ENCODE results near the gene TENM3. TPM values are rescaled to one million over a fixed set of nuclear protein-coding genes. Genes with fewer than 3 reads are reported as not detected.
A peak's percentile ranks its signal among the peaks of the same experiment; 100 is the strongest.

Gene TENM3
- total RNA-seq, 1 experiment from 2014 or later: 108 TPM

GRCh38 chr4:182620111-182620980, 377.1 kb downstream of the TENM3 start:
- no peak for DNase-seq (ENCODE audit: low spot score)

- DNase-seq (ENCODE audit: low spot score): no peak
Measured at GRCh38 chr4:182624281-182624680, 381.1 kb downstream of the TENM3 start.

DNA sequence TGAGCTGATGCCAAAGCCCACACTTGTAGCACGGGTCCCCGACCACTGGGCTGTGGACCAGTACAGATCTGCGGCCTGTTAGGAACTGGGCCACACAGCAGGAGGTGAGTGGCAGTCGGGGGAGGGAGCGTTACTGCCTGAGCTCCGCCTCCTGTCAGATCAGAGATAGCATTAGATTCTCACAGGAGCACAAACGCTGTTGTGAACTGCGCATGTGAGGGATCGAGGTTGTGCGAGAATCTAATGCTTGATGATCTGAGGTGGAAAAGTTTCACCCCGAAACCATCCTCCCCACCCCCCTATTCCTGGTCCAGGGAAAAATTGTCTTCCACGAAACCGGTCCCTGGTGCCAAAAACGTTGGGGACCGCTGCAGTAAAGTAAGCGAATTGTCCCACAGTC, 382.0 kb downstream of the TENM3 start:
- no peak for DNase-seq (ENCODE audit: low spot score)

GRCh38 chr4:182627996-182628395, 384.8 kb downstream of the TENM3 start:
- no peak for DNase-seq (ENCODE audit: low spot score)

DNA sequence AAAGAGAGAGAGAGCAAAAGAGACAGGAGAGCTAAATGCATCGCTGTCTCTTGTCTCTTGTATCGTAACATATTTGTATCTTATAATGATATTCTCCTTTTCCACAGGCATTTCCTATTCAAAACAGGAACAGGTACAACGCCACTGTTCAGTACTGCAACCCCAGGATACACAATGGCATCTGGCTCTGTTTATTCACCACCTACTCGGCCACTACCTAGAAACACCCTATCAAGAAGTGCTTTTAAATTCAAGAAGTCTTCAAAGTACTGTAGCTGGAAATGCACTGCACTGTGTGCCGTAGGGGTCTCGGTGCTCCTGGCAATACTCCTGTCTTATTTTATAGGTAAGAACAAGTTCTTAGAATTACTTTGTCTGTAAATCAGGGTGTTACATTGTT, 385.3 kb downstream of the TENM3 start:
- no peak for DNase-seq (ENCODE audit: low spot score)

GRCh38 chr4:182629096-182629495, 385.9 kb downstream of the TENM3 start:
- DNase-seq (ENCODE audit: low spot score): no peak

GRCh38 chr4:182640491-182640890, 397.3 kb downstream of the TENM3 start:
- no peak for DNase-seq (ENCODE audit: low spot score)

GRCh38 chr4:182640932-182641331, 397.7 kb downstream of the TENM3 start:
- DNase-seq (ENCODE audit: low spot score): no peak

DNA sequence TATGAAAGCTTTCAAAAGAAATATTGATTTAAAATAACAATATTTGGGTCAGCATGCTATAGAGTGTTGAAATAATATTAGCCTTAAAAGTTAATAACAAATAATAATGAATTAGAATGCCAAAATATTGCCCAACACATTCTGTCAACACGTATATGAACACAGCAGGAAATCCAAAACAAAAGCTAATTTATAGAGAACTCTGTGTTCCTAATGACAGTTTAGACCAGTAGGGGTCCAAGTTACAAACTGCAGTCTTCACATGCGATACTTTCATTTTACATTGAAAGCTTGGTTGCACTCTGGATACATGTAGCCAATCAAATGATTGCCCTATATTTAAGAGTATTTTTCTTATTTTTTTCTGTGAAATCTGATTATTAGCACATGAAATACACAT, 399.6 kb downstream of the TENM3 start:
- peak; percentile 10 for DNase-seq (ENCODE audit: low spot score)

- DNase-seq (ENCODE audit: low spot score): peak; percentile 16
Measured at GRCh38 chr4:182643801-182644682, 400.8 kb downstream of the TENM3 start.

- DNase-seq (ENCODE audit: low spot score): no peak
Measured at GRCh38 chr4:182644683-182645050, 401.5 kb downstream of the TENM3 start.

DNA sequence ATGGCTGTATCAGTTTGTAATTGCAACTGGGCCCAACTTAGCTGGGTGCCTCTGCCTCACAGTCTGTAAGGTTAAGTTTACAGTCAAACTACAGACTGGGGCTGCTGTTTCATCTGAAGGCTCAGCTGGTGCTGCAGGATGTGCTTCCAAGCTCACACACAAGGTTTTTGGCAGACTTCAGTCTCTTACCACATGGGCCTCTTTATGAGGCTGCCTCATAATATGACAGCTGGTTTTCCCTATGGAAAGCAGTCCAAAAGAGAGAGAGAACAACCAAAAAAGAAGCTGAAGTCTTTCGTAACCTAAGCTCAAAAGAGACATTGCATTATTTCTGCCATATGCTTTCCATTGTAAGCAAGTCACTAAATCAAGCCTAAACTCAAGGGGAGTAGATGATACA, 402.3 kb downstream of the TENM3 start:
- DNase-seq (ENCODE audit: low spot score): no peak

- DNase-seq (ENCODE audit: low spot score): no peak
Measured at GRCh38 chr4:182647646-182648300, 404.6 kb downstream of the TENM3 start.

GRCh38 chr4:182648766-182649165, 405.6 kb downstream of the TENM3 start:
- no peak for DNase-seq (ENCODE audit: low spot score)

DNA sequence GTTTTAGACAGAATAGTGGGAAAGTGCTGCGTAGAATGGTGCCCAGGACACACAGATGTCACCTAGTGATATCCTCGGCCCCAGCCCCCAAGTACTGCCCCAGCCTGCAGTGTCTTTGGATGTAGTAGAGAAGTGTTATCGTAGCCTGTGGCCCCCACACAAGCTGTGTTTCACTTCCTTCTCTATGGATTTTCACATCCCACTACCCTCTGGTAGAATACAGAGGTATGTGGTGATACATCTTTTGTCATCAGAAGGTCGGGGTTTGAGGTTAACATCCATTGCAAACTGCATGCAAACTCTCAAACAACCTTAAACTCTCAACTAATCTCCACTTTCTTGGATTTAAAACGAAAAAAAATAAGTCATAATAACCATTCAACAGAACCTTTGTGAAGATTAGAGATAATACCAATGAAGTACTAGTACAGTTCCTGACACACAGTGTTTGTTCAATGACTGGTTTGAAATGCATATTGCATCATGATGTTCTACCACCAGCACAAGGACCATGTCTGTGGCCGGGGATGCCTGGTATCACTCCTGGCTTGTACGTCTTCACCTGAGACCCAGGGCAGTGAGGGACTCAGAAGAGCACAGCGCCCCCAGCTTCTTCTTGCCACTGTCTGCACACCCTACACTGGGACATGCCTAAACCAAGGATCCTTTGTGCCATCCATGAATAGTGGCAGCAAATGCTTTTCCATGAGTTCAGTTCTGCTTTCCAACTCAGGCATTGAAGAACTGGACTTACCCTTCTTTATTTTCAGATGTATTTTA, 406.7 kb downstream of the TENM3 start:
- DNase-seq (ENCODE audit: low spot score): no peak

DNA sequence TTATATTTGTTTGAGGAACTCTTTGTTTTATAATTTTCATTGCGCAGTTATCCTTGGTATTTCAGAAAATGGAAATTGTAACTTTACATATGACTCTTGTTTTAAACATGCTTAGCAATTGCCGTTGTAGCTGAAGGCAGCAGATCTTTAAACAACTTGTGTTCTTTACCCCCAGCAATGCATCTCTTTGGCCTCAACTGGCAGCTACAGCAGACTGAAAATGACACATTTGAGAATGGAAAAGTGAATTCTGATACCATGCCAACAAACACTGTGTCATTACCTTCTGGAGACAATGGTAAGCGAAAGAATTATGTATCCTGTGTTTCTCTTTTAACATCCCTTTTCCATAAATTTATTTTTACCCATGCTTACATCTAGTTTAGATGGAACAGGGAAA, 410.4 kb downstream of the TENM3 start:
- no peak for DNase-seq (ENCODE audit: low spot score)

- DNase-seq (ENCODE audit: low spot score): no peak
Measured at GRCh38 chr4:182655340-182655739, 412.1 kb downstream of the TENM3 start.

- no peak for DNase-seq (ENCODE audit: low spot score)
Measured at GRCh38 chr4:182662551-182662950, 419.3 kb downstream of the TENM3 start.

DNA sequence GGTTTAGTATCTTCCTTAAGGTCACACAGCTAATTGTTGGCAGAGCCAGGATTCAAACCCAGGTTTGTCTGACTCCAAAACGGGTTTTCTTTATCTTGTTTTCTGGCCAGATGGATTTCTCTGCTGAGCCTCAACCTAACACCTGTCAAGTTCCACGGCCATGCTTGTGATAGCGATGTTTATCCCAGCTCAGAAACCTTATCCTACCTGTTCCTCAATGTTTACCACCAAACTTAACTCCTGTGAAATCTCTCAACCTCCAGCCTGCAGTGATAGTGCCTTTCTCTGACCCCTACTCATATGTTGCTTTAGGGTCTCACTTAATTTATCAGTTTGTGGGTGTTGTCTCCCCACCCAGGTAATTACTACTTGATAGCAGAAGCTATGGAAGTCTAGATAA, 428.0 kb downstream of the TENM3 start:
- DNase-seq (ENCODE audit: low spot score): no peak

GRCh38 chr4:182671749-182672148, 428.5 kb downstream of the TENM3 start:
- no peak for DNase-seq (ENCODE audit: low spot score)

- no peak for DNase-seq (ENCODE audit: low spot score)
Measured at GRCh38 chr4:182678590-182678989, 435.4 kb downstream of the TENM3 start.

GRCh38 chr4:182679533-182679932, 436.3 kb downstream of the TENM3 start:
- DNase-seq (ENCODE audit: low spot score): no peak
